GM21423 (cell line): ENCODE results near the gene CYP26A1.

Experiments used
- ATAC-seq: cut with Tn5 transposase; IDR thresholded peaks from one replicate; pipeline ENCODE4 v1.9.1; 2021; ENCODE audit warnings: mild to moderate bottlenecking, moderate library complexity; ENCODE audit not compliant: unreplicated experiment

CYP26A1 gene

DNA sequence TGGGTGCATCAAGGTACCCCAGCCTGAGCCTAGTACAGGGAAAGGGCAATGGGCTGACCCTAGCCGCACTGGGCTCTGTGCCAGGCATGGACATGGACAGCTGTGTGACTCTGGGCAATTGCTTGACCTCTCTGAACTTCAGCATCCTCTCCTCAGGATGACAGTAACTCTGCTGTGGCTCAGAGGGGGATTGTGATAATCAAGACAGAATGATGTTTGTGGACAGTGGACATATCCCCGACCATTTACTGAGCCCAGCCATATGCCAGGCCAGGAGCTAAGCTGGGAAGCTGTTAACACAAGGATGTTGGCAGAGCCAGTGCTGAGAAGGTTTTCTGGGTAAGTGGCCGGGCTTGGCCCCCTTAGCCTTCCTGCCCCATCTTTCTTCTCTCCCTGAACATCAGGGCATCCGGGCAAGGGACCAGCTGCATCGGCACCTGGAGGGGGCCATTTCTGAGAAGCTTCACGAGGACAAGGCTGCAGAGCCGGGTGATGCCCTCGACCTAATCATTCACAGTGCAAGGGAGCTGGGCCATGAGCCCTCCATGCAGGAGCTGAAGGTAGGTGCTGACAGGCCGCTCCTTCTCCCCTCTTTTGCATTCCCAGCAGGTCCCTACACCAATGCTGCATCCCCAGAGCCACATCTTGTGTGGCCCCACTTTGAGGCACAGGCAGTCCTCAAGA is 9.6 kb upstream of the CYP26A1 start:
- no peak for ATAC-seq

DNA sequence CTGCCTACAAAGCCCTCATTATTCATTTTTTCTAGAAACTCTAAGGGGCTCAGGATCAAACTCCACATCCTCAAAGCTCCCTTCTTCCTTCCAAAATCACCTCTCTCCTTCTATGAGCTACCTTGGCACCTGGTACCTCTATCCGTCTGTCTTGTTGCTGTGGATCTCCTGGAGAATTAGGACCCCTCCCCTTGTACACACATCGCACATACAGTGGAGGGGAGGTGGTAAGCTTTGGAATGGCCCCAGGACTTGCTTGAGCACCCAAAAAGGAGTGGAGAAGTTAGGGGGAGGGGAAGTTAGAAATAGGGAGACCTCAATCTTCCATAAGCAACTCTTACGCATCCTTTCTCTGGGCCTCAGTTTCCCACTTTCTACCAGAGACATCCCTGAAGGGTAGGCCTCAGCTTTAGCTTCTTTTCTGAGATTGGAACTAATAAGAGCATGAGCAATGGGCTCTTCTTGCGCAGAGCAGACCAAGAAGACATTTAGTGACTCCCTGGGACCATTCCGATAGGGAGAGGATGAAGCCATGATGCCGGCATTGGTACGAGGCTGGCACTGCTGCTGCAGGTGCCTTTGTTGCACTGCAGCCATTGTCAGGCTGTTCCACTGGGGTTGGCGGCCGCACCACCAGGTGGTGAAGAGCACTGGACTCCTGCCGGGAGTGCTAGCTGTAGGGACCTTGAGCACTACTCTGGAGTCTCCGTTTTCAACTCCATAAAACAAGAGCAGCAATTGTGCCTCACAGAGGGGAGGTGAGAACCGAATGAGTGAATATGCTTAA is 8.6 kb upstream of the CYP26A1 start:
- ATAC-seq = no peak

DNA sequence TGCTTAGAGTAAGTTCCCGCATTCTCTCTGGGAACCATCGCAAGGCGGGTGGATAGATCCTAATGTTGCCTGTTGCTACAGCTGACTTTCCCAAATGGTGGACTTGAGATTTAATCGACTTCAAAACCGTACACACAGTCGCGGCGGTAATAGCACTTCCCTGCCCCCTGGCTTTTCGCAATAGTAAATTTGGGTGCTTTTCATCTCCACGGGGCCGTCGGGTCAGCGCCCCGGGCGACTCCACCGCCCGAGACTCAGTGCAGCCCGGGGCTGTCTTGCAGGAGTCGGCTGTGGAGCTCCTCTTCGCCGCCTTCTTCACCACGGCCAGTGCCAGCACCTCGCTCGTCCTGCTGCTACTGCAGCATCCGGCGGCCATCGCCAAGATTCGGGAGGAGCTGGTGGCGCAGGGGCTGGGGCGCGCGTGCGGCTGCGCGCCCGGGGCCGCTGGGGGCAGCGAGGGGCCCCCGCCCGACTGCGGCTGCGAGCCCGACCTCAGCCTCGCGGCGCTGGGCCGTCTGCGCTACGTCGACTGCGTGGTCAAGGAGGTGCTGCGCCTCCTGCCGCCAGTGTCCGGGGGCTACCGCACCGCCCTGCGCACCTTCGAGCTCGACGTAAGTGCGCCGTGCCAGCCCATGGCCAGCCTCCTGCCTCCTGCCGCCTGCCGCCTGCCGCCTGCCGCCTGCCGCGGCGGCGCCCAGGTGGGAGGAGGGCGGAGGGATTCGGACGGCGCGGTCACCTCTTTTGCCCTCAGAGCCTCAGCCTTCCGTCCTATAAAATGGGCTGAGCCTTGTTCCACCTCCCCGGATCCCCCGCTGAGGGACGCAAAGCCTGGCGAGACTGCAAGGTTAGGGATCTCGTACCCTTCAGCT is 7.8 kb upstream of the CYP26A1 start:
- no peak for ATAC-seq

DNA sequence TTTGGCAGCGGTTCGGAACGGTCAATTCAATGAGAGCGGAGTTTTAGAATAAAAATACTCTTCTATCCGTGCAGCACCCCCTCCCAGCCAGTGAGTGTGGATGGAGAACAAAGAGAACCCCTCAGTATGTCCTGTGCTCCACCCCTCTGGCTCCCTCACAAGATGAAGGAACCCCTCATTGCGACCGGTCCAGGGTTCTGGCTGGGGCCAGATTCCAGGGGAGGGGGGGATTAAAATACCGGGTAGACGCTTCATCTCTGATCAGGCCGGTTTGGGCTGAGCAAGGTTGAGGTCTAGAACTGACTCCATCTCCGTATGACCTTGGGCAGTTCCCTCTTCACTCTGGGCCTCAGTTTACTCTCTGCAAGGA is 7.2 kb upstream of the CYP26A1 start:
- ATAC-seq = no peak

DNA sequence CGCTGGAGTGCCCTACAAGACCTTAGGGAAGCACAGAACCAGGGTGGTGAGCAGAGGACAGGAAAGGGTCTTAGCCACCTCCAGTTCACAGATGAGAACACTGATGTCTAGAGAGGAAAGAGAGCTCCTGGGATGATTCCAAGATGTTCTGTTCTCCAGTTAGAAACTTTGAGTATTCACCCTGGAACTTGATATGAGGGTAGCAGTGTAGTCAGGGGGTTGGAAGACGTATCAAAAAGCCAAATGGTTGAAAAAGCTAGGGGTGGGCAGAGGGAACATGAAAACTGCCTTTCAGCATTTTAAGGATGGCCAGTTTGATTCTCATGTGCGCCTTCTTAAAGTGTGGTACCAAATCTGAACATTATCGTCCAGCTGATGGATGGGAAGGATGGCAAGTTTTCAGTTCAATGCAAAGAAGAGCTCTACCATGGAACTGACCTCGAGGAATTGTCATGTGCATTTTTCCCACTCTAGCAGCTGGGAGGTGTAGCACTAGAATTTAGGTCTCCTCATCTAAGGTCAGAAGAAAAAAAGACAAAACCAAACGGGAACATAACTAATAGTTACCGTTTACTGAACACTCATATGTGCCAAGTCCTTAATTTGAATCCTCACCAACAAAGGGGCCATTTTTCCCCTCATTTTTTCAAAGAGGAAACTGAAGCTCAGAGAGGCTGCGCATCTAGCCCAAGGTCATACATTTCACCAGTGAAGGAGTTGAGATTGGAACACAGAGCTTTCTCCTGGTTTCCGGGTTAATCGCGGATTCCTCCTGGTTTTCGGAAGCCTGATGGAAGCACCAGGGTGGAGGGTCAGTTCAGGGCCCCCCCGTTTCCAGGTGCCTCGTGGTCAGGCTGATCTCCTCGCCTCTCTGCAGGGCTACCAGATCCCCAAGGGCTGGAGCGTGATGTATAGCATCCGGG is 6.0 kb upstream of the CYP26A1 start:
- no peak for ATAC-seq

DNA sequence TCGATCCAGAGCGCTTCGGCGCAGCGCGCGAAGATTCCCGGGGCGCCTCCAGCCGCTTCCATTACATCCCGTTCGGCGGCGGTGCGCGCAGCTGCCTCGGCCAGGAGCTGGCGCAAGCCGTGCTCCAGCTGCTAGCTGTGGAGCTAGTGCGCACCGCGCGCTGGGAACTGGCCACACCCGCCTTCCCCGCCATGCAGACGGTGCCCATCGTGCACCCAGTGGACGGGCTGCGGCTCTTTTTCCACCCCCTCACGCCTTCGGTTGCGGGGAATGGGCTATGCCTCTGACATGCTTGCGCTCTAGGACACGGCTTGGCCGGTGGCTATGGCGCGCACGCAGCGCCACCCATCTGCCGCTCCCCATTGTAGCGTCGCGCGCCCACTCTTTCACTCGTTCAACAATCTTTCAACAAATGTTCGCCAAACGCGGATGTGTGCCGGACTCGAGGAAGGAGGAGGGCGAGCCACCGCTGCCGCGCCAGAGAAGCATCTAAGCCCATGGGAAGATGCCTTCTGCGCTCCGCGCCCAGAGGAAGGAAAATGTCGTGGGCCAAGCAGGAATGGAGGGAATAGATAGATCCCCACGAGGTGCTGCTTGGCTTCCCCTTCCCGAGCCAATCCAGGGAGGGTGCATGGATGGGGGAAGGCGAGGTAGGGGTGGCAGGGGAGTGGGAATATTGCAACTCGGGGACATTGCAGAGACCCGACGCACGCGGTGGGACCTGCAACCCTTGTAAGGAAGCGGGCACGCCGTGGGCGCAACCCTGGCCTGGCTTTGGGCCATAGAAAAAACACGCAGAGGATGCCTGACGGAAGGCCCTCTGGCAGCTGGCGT is 5.1 kb upstream of the CYP26A1 start:
- no peak for ATAC-seq

DNA sequence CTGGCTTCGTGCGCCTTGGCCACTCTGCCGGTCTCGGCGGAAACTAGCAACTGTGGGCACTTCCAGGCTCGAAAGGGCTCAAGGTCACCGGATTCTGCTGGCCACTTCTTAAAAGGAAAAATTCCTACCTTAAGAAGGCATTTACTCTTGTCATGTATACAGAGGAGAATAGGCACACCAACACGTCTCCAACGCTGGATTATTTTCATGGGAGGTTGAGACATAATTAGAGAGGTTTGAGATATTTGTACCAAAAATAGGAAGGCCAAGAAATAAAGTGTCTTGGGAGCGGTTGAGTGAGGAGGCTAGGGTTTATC is 4.5 kb upstream of the CYP26A1 start:
- no peak for ATAC-seq

DNA sequence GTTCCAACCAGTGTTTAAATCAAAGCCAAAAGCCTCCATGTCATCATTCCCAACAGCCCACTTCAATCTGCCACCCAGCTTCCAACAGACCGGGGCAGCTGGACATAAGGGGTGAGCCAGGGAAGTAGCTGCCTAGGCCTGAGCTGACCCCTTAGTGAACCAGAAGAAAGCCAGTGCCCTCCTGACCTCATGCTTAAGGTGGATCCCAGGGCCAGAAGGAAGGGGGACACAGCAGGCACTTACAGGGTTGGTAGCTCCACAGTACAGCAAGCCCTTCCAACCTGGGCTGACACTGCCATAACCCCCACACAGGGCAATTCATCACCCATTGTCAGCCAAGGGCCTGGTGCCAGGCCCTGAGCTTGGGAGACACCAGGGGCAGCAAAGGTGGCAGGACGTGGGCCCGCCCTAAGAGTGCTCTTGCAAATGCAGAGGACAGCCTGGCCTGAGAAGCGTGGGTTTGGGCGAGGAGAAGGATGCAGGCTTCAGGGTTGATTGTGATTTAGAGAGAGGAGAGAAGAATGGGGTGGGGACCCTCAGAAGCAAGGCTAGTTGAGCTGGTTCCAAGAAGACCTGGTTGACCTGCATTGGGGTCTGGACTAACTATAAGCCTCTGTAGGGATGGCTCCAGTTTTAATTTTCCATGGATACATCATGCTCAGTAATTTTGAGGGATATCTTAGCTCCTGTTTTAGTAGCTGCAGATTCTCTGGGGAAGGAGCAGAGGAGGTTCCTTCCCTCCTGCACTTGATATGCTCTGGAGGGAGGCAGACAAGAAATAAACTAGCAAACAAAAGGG is 3.1 kb upstream of the CYP26A1 start:
- ATAC-seq = no peak

DNA sequence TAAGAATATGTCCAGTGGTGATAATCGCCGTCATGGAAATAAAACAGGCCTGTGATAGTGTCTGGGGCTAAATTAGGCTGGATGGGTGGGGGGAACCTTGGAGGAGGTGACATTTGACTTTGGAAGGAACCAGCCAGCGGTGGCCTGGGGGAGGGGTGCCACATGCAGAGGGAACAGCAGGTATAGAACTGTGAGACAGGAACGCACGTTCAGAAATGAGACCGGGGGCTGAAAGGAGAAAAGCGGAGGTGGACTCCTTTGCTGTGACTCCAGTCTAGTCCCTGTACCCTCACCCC is 2.6 kb upstream of the CYP26A1 start:
- ATAC-seq = no peak

DNA sequence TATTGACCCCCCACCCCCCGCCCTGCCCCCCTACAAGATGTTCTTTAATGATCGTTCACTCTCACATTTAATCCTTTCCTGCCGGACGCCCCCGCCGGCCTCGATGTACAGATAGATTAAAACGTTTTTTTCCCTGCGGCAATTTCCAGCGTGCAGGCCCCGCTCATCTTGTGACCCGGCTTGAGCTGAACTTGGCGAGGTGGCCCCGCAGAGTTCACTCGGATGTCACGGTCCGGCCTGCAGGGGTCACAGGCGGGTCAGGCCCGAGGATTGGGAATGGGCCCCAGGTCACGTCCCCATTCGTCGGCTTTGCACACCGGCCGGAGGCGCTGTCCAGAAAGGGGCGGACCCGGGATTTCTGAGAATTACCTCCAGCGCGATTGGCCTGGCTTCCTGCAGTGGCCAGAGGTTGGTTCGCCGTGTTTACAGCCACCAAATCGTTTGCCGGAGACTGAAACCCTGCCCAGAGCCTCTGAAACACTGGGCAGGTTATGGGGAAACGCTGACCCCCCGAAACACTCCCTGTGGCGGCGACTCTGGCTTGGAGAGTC is 1.9 kb upstream of the CYP26A1 start:
- ATAC-seq = no peak

DNA sequence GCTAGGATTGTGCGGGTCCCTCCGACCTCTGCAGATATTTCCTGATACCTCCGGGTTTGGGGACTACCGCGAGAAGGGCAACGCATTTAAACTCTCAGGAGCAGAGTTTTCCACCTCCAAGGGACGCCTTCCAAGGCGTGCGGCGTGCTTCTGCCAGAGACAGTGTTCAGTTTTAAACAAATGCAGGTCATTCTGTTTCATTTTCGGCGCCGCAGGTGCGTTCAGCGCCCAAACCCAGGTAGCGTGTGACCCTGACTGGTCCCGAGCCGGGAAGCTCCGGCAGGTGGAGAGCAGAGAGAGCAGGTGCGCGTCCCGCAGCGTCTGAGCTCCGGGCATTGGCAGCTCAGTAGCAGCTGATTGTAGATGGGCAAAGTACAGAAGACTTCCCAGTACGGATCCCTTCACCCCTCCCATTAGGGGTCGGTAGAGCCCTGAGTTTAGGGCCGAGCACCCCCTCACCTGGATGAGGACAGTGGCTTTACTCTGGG is 1.4 kb upstream of the CYP26A1 start:
- no peak for ATAC-seq

DNA sequence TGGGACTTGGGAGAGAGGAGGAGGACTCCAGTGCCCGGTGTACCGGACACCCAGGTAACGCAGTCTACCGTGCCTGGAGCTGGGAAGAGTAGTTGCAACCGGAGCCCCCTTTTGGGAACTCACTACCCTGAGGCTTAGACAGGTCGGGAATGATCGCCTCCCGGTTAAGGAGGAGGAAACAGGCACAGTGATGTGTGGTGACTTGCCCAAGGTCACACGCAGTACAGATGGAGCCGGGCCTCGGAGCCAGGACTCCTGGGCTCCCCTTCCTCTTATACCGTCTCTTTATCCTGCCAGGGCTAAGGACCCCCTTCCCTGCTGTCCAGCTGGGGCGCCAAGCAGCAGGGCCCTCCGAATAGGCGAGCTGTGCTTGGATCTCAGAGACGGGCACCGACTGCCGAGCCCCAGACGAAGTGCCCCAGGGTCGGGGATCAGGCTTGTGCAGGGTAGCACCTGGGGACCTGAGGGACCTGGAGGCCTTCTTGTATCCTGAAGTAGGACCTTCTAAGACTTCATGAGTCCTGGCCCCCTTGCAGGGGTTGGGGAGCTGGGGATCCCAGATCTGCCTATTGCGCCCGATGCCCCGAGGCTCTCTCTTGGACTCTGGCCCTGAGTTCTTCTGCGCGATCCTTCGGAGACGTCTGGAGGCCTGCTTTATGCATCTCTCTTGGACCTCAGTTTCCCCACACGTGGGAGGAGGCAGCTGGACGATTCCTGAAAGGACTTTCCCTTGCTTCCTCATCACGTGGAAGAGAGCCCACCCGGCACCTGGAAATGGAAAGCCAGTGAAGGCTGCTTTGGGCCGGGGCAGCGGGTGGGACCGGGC is 767 bp upstream of the CYP26A1 start:
- no peak for ATAC-seq

DNA sequence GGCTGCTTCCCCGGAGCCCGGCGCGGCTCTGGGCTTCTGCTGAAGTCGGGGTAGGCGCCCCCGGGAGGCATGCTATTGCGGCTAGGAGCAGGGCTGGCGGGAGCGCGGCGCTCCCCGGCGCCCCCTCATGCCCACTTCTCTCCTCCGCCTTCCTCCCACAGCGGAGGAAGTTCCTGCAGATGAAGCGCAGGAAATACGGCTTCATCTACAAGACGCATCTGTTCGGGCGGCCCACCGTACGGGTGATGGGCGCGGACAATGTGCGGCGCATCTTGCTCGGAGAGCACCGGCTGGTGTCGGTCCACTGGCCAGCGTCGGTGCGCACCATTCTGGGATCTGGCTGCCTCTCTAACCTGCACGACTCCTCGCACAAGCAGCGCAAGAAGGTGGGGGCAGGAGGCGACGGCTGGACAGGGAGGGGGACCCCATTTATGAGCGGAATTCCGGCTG is 479 bp downstream of the CYP26A1 start:
- no peak for ATAC-seq

DNA sequence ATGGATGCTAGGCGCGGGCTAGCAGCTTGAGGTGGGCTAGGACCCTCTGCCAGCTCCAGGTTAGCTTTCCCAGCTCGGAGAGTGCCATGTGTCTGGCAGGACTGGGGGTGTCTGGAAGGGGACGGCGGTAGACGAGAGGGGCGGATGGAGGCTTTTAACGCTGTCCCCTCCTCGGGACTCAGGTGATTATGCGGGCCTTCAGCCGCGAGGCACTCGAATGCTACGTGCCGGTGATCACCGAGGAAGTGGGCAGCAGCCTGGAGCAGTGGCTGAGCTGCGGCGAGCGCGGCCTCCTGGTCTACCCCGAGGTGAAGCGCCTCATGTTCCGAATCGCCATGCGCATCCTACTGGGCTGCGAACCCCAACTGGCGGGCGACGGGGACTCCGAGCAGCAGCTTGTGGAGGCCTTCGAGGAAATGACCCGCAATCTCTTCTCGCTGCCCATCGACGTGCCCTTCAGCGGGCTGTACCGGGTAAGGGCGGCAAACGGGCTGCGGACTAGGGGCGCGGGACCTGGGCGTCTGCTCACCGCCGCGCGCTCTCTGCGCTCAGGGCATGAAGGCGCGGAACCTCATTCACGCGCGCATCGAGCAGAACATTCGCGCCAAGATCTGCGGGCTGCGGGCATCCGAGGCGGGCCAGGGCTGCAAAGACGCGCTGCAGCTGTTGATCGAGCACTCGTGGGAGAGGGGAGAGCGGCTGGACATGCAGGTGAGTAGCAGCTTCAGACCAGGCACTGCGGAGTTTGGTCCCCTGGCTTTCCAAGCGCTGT is 1.1 kb downstream of the CYP26A1 start:
- ATAC-seq = no peak

DNA sequence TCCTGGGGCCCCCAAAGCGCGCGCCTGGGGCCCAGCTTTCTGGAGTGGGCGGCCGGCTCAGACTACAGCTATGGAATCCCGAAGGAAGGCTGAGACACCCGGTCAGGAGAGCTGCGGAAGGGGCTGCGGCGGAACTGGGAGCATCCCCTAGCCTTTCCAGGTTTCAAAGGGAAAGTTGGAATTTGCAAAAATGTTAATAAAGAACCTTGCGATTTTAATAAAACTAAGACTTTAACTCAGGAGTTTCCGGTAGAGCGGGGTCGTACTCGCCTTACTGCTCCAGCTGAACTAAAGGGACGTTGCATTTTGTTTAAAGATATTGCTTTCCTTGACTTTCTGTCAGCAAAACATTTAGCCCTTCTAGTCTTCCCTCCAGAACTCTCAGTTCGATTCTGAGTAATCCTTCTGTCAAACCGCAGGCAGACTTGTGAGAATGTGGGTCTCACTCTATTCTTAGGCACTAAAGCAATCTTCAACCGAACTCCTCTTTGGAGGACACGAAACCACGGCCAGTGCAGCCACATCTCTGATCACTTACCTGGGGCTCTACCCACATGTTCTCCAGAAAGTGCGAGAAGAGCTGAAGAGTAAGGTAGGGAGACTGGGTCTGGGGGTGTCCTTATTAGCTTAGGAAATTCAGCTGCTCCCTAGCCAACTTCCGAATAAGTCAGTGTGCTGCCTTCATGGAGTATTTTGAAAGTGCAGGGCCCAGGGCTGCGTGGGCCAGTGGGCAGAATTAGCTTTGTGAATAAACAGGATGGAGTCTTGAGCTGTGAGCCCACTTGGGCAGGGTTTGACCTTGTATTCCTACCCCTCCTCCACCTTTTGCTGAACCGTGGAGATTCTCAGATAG is 1.9 kb downstream of the CYP26A1 start:
- ATAC-seq = no peak

DNA sequence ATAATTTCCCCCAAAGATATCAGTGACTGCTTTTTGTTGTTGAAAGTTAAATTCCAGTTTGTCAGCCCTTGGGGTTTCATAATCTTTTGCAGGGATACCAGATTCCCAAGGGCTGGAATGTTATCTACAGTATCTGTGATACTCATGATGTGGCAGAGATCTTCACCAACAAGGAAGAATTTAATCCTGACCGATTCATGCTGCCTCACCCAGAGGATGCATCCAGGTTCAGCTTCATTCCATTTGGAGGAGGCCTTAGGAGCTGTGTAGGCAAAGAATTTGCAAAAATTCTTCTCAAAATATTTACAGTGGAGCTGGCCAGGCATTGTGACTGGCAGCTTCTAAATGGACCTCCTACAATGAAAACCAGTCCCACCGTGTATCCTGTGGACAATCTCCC is 3.2 kb downstream of the CYP26A1 start:
- ATAC-seq = no peak
